Measurements from ENCODE around the gene SLC16A3. TPM values are rescaled to one million over a fixed set of nuclear protein-coding genes. Genes with fewer than 3 reads are reported as not detected.

The SLC16A3 gene
- total RNA-seq, 2 experiments from 2014 or later, result 183 to 193 TPM

DNA sequence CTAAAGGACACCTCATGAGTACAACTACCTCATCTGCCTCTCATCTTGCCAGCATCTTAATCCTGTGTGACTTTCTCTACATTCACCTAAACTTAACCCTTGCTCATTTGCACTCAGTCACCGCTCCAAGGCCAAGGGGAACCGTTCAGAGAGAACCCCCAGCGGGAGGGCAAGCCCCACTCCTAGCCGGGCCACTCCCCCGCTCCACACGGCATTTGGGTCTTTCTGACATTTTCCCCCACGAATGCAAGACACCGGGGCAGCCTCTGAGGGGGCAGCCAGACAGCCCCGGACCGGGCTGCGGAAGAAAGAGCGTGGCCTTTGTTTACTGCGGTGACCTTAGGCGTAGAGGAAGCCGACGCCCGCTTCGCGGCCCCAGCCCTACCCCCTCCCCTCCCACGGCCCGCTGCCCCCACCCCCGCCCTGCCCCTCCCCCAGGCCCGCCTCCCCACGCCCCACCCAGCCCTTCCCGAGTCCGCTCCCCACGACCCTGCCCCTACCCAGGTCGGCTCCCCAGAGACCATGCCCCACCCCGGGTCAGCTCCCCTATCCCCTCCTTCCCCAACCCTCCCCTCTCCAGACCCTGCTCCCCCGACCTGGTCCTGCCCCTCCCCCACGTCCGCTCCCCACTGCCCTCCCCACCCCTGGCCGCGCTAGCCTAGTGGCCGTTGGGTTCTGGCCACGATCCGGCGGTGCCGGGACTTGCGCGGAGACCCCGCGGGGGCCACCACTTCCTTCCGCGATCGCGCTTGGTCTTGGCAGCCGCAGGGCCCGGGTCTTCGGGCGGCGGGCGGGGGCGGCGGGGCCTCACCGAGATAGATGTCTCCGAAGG, 43.9 kb downstream of the SLC16A3 start:
- ChIA-PET CTCF (interaction anchor here (0.9 to 1.0 kb wide), 2 partner anchors 27 to 37 kb away, joined by 3 read pairs; no protein-coding TSS in a partner anchor), POLR2A (interaction anchor here (0.7 to 2.7 kb wide), 7 partner anchors 19 to 72 kb away, joined by 3 to 14 read pairs (median 6); no protein-coding TSS in a partner anchor)
- H3K4me3 Mint-ChIP-seq, result peak overlapping the region; percentile 88
- peak overlapping the region; percentile 99 for H3K27ac Mint-ChIP-seq
- DNase-seq (peak; percentile 58), ATAC-seq (peak; percentile 24)
- H3K4me1 Mint-ChIP-seq (ENCODE audit: low read depth), result peaks cover 50% of the 10 kb centered on the region
- intact Hi-C loops (cut with micrococcal nuclease), result no loop called here
- H3K27me3 Mint-ChIP-seq, result no peaks in the 10 kb centered on the region
- TF ChIP-seq, protein P1, sequence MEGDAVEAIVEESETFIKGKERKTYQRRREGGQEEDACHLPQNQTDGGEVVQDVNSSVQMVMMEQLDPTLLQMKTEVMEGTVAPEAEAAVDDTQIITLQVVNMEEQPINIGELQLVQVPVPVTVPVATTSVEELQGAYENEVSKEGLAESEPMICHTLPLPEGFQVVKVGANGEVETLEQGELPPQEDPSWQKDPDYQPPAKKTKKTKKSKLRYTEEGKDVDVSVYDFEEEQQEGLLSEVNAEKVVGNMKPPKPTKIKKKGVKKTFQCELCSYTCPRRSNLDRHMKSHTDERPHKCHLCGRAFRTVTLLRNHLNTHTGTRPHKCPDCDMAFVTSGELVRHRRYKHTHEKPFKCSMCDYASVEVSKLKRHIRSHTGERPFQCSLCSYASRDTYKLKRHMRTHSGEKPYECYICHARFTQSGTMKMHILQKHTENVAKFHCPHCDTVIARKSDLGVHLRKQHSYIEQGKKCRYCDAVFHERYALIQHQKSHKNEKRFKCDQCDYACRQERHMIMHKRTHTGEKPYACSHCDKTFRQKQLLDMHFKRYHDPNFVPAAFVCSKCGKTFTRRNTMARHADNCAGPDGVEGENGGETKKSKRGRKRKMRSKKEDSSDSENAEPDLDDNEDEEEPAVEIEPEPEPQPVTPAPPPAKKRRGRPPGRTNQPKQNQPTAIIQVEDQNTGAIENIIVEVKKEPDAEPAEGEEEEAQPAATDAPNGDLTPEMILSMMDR (IDR thresholded peaks at IDR 0.05), result no peak
- no peaks in the 10 kb centered on the region for H3K9me3 Mint-ChIP-seq
- H3K36me3 Mint-ChIP-seq (ENCODE audit: low read depth), result peaks cover 43% of the 10 kb centered on the region

DNA sequence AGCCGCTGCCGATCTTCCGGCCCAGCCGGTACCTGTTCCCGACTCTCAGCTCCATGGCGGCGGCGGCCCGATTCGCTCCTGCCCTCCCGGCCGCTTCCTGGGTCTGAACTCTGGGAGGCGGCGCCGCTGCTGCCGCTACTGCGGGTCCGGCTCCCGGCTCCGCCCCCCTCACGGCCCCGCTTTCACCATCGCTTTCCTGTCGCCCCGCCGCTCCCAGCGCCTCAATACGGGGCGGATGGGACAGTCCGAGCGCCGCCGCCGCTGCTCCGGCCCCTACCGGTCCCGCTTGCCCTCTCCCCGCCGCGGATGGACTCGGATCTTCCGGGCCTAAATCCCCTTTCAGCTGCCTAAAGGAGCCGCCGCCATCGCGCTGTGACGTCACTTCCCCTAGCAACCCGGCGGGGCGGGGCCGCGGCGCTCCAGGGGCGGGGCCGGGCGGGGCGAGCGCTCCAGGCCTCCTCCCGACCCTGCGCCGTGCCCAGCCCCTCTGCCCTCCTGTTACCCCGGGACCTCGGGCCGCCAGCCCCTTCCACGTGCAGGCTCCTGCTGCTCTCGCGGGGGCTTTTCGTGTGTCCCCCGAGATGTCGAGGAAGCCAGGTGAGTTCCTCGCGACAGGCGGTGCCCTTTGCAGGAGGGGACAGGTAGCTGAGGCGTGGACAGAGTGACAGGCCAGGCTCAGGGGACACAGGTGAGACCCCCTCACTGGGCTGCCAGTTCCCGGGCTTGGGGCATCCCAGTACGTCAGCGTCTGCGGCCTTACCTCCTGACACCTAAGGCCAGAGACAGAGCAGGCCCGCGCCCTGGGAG, 44.7 kb downstream of the SLC16A3 start, which contains the start of gene CSNK1D:
Gene CSNK1D, minus strand, starts transcription at position 374 of the 807 bp plus-strand sequence. Its CDS starts 319 bp downstream, at position 55.
- peak within 1 kb of the TSS; percentile 88 for H3K4me3 Mint-ChIP-seq
- ChIA-PET CTCF (interaction anchor here (0.9 to 1.0 kb wide), 2 partner anchors 26 to 37 kb away, joined by 3 read pairs; no protein-coding TSS in a partner anchor), POLR2A (interaction anchor here (0.6 to 2.7 kb wide), 7 partner anchors 18 to 49 kb away, joined by 3 to 14 read pairs (median 6); no protein-coding TSS in a partner anchor)
- peak within 1 kb of the TSS; percentile 99 for H3K27ac Mint-ChIP-seq
- ATAC-seq, result peak; percentile 86
- intact Hi-C loops (cut with micrococcal nuclease), result no loop called here
- no peaks in the 10 kb centered on the region for H3K9me3 Mint-ChIP-seq
- peak; percentile 95 for DNase-seq
- no peaks in the 10 kb centered on the region for H3K27me3 Mint-ChIP-seq
- TF ChIP-seq, protein P1 (IDR thresholded peaks at IDR 0.05), result no peak
- H3K4me1 Mint-ChIP-seq (ENCODE audit: low read depth), result peaks cover 42% of the 10 kb centered on the region
- peaks cover 36% of the 10 kb centered on the region for H3K36me3 Mint-ChIP-seq (ENCODE audit: low read depth)

DNA sequence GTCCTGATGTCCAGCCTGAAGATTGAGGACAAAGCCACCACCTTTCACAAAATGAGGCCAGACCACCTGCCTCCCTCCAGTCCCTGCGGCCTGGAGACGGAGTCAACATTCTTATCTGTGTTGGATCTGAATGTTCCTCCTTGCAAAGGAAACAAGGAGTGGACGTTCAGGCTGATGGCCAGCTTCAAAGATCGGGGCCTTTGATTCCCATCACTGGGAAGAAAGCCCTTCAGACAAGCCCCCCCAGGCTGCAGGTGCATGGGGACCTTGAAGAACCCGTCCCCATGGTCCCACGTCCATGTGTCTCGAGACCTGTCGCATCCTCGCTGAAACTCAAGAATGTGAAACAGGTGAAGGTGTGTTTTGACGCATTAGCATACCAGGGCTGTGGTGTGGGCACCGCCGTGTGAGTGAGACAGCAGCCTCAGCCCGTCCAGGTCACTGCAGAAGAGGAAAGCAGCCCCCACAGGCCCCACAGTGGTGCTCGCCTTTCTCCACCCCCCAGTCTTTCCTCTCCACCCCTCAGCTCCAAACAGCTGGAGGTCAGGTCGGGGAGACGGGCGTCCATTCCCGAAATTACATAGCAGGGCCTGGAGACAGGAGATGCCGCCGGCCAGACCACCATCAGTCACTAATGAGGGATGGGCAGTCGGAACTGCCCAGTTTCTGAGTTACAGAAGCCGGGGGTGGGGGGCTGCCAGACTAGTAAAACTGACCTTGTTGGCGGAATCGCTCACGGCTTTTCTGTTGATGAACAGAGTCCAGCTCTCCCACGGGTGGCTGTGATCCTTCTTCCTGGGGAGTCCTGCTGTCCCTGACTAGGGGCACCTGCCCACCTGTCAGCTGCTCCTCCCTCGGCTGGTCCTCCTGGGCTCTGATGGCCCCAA, 45.5 kb downstream of the SLC16A3 start:
- Mint-ChIP-seq H3K27me3 (no peaks in the 10 kb centered on the region), H3K27ac (no peak overlapping the region), H3K9me3 (no peaks in the 10 kb centered on the region), H3K4me3 (peak overlapping the region; percentile 88), H3K4me1 (ENCODE audit: low read depth) (peaks cover 35% of the 10 kb centered on the region), H3K36me3 (ENCODE audit: low read depth) (peaks cover 30% of the 10 kb centered on the region)
- intact Hi-C loops (cut with micrococcal nuclease), result no loop called here
- CTCF ChIA-PET, result interaction anchor here (0.7 to 1.2 kb wide), 5 partner anchors 9 to 38 kb away, joined by 3 read pairs; no protein-coding TSS in a partner anchor
- POLR2A ChIA-PET, result interaction anchor here (0.6 to 2.7 kb wide), 7 partner anchors 17 to 48 kb away, joined by 3 to 14 read pairs (median 4); no protein-coding TSS in a partner anchor
- no peak for ATAC-seq
- no peak for DNase-seq
- TF ChIP-seq, protein P1 (IDR thresholded peaks at IDR 0.05), result no peak

DNA sequence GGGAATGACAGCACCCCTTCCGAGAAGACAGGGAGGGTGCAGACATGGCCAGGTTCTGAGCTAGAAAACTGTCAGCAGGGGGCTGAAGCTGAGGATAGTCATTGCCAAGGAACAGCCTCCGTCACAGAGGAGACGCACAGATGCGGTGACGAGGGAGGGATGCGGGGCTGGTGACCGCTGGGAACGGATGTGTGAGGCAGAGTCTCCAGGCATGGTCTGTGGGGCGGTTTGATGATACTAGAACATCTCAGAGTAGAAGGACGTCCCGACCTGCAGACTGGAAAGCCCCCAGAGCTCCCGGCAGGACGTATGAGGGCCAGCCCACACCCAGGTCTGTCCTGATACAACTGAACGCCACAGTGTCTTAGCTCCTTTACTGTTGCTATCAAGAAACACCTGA, 46.5 kb downstream of the SLC16A3 start:
- no peak overlapping the region for H3K27ac Mint-ChIP-seq
- no peaks in the 10 kb centered on the region for H3K9me3 Mint-ChIP-seq
- DNase-seq (no peak), ATAC-seq (no peak)
- peaks cover 23% of the 10 kb centered on the region for H3K36me3 Mint-ChIP-seq (ENCODE audit: low read depth)
- TF ChIP-seq, protein P1 (IDR thresholded peaks at IDR 0.05), result no peak
- no peak overlapping the region for H3K4me3 Mint-ChIP-seq
- POLR2A ChIA-PET, result interaction anchor here (0.7 to 1.8 kb wide), 3 partner anchors 16 to 39 kb away, joined by 3 to 8 read pairs (median 4); no protein-coding TSS in a partner anchor
- CTCF ChIA-PET, result interaction anchor here (0.7 to 1.3 kb wide), 3 partner anchors 8 to 46 kb away, joined by 3 to 4 read pairs (median 3); no protein-coding TSS in a partner anchor
- H3K4me1 Mint-ChIP-seq (ENCODE audit: low read depth), result peaks cover 26% of the 10 kb centered on the region
- H3K27me3 Mint-ChIP-seq, result no peaks in the 10 kb centered on the region
- intact Hi-C loops (cut with micrococcal nuclease), result no loop called here
